HG03354 (cell line): ENCODE data around the gene CD8B2.
"Not testable (repeated sequence)": the region's sequence is repeated elsewhere in the genome, so short reads cannot be mapped to it uniquely, and the experiment has no call there.

ENCODE experiments used
- ATAC-seq: cut with Tn5 transposase; IDR thresholded peaks from one replicate; pipeline ENCODE4 v1.9.1; 2021; ENCODE audit warnings: mild to moderate bottlenecking; ENCODE audit not compliant: unreplicated experiment, poor library complexity, severe bottlenecking

Gene CD8B2

GRCh38 chr2:106546391-106546990 is 59.3 kb downstream of the CD8B2 start:
- no peak for ATAC-seq

- no peak for ATAC-seq
Measured at GRCh38 chr2:106547164-106547903, 60.2 kb downstream of the CD8B2 start.

GRCh38 chr2:106551417-106552130 is 64.4 kb downstream of the CD8B2 start:
- no peak for ATAC-seq

GRCh38 chr2:106552921-106553320 is 65.8 kb downstream of the CD8B2 start:
- no peak for ATAC-seq

GRCh38 chr2:106553321-106553720 is 66.2 kb downstream of the CD8B2 start:
- no peak for ATAC-seq

GRCh38 chr2:106554411-106554810 is 67.2 kb downstream of the CD8B2 start:
- ATAC-seq = no peak

- no peak for ATAC-seq
Measured at GRCh38 chr2:106555053-106555452, 67.9 kb downstream of the CD8B2 start.

- ATAC-seq = not testable (repeated sequence)
Measured at GRCh38 chr2:106559786-106560185, 72.6 kb downstream of the CD8B2 start.

- no peak for ATAC-seq
Measured at GRCh38 chr2:106560773-106561172, 73.6 kb downstream of the CD8B2 start.

- no peak for ATAC-seq
Measured at GRCh38 chr2:106561356-106561755, 74.2 kb downstream of the CD8B2 start.

- no peak for ATAC-seq
Measured at GRCh38 chr2:106561803-106562202, 74.6 kb downstream of the CD8B2 start.

- no peak for ATAC-seq
Measured at GRCh38 chr2:106562268-106563186, 75.4 kb downstream of the CD8B2 start.

- no peak for ATAC-seq
Measured at GRCh38 chr2:106563195-106563594, 76.0 kb downstream of the CD8B2 start.

GRCh38 chr2:106565599-106565998 is 78.4 kb downstream of the CD8B2 start:
- ATAC-seq = no peak

GRCh38 chr2:106566050-106566449 is 78.9 kb downstream of the CD8B2 start:
- ATAC-seq = no peak

- ATAC-seq = not testable (repeated sequence)
Measured at GRCh38 chr2:106566484-106566883, 79.3 kb downstream of the CD8B2 start.

- no peak for ATAC-seq
Measured at GRCh38 chr2:106570316-106570715, 83.2 kb downstream of the CD8B2 start.
